GM23338 (cell line): ENCODE measurements around the gene FOXP1. TPM values are rescaled to one million over a fixed set of nuclear protein-coding genes. Genes with fewer than 3 reads are reported as not detected.

Experiments
- ATAC-seq: fragments of 200-7000 bp; cut with Tn5 transposase; 3 replicates; pipeline ENCODE4 v1.9.1; 2020
- DNase-seq: peaks from one replicate; pipeline ENCODE4 v3.0.0-alpha.2; 2015; ENCODE audit warnings: low spot score
- H2AFZ ChIP-seq: fragments of 200-600 bp; sonication (generic); 2 replicates; pipeline ENCODE4 v1.8.0; 2016; ENCODE audit warnings: antibody characterized with exemption, mild to moderate bottlenecking, moderate library complexity
- H3F3A ChIP-seq: fragments of 200-600 bp; sonication (generic); replicated peaks from 2 replicates; pipeline ENCODE4 v1.8.0; 2017; ENCODE audit warnings: antibody characterized with exemption, mixed run types, low read depth
- H3K27ac ChIP-seq: fragments of 200-600 bp; sonication (generic); 2 replicates; pipeline ENCODE4 v1.6.1; 2016; ENCODE audit warnings: low read depth
- H3K27me3 ChIP-seq: fragments of 200-600 bp; sonication (generic); 2 replicates; pipeline ENCODE4 v1.8.0; 2016; ENCODE audit warnings: mild to moderate bottlenecking, mixed run types, moderate library complexity; ENCODE audit not compliant: insufficient read depth
- H3K36me3 ChIP-seq: fragments of 200-600 bp; sonication (generic); 2 replicates; pipeline ENCODE4 v1.8.0; 2016; ENCODE audit warnings: mild to moderate bottlenecking; ENCODE audit not compliant: insufficient read depth
- H3K4me1 ChIP-seq: fragments of 200-600 bp; sonication (generic); 2 replicates; pipeline ENCODE4 v1.8.0; 2016; ENCODE audit warnings: mild to moderate bottlenecking, moderate library complexity; ENCODE audit not compliant: insufficient read depth
- H3K4me2 ChIP-seq: fragments of 200-600 bp; sonication (generic); 2 replicates; pipeline ENCODE4 v1.7.1; 2017; ENCODE audit warnings: mixed run types
- H3K4me3 ChIP-seq: fragments of 200-600 bp; sonication (generic); 2 replicates; pipeline ENCODE4 v1.6.1; 2016; ENCODE audit warnings: mixed run types
- H3K79me2 ChIP-seq: fragments of 200-600 bp; sonication (generic); replicated peaks from 2 replicates; pipeline ENCODE4 v1.8.0; 2017; ENCODE audit warnings: mild to moderate bottlenecking; ENCODE audit not compliant: insufficient read depth
- H3K9me2 ChIP-seq: fragments of 200-600 bp; sonication (generic); 2 replicates; pipeline ENCODE4 v1.8.0; 2017; ENCODE audit not compliant: insufficient read depth
- H4K20me1 ChIP-seq: fragments of 200-600 bp; sonication (generic); replicated peaks from 2 replicates; pipeline ENCODE4 v1.8.0; 2017; ENCODE audit warnings: mild to moderate bottlenecking; ENCODE audit not compliant: insufficient read depth
- H3K27ac Mint-ChIP-seq: 2 replicates; pipeline ENCODE4 v1.8.0; 2020; ENCODE audit warnings: inconsistent platforms, mild to moderate bottlenecking, moderate library complexity, mixed read lengths
- H3K27me3 Mint-ChIP-seq: 3 replicates; pipeline ENCODE4 v1.8.0; 2022; ENCODE audit warnings: low read depth, mild to moderate bottlenecking, moderate library complexity, mixed read lengths, inconsistent platforms; ENCODE audit not compliant: insufficient read depth, poor library complexity
- H3K36me3 Mint-ChIP-seq: 3 replicates; pipeline ENCODE4 v1.8.0; 2021; ENCODE audit warnings: low read depth, mild to moderate bottlenecking, inconsistent platforms, moderate library complexity, mixed read lengths
- H3K4me1 Mint-ChIP-seq: 3 replicates; pipeline ENCODE4 v1.8.0; 2020; ENCODE audit warnings: mild to moderate bottlenecking, inconsistent platforms, mixed read lengths
- H3K4me3 Mint-ChIP-seq: 3 replicates; pipeline ENCODE4 v1.8.0; 2021; ENCODE audit warnings: moderate library complexity, mild to moderate bottlenecking, inconsistent platforms, mixed read lengths
- H3K9me3 Mint-ChIP-seq: 3 replicates; pipeline ENCODE4 v1.8.0; 2020; ENCODE audit warnings: moderate library complexity, mild to moderate bottlenecking, inconsistent platforms, mixed read lengths
- CREB1 ChIP-seq: fragments of 250-450 bp; sonication (Bioruptor Pico); IDR thresholded peaks from 2 replicates; pipeline ENCODE4 v1.5.0; 2020; ENCODE audit warnings: low read depth, mild to moderate bottlenecking, moderate library complexity
- CTCF ChIP-seq, 2 experiments: fragments of 200-600 bp in 1 of 2; sonication (generic) in 1 of 2; conservative IDR thresholded peaks; 2 replicates each; pipeline versions ENCODE4 v1.5.1 to v1.6.1; 2016 to 2017; ENCODE audit warnings: antibody characterized with exemption in 2 of 2, low read depth in 2 of 2, mild to moderate bottlenecking in 2 of 2, moderate library complexity in 1 of 2
- ETS1 ChIP-seq: IDR thresholded peaks from 2 replicates; pipeline ENCODE4 v1.6.1; 2016; ENCODE audit warnings: antibody characterized with exemption
- EZH2 ChIP-seq: fragments of 200-600 bp; sonication (generic); IDR thresholded peaks from one replicate; pipeline ENCODE4 v1.8.0; 2017; ENCODE audit warnings: antibody characterized with exemption, mild to moderate bottlenecking, low read depth; ENCODE audit not compliant: unreplicated experiment
- EZH2phosphoT487 ChIP-seq: fragments of 200-600 bp; sonication (generic); IDR thresholded peaks from one replicate; pipeline ENCODE4 v1.8.1; 2018; ENCODE audit warnings: antibody characterized with exemption; ENCODE audit not compliant: unreplicated experiment
- JUNB ChIP-seq: IDR thresholded peaks from one replicate; pipeline ENCODE4 v1.6.1; 2016; ENCODE audit warnings: antibody characterized with exemption; ENCODE audit not compliant: unreplicated experiment
- NANOG ChIP-seq: IDR thresholded peaks from 2 replicates; pipeline ENCODE4 v1.6.1; 2016; ENCODE audit warnings: antibody characterized with exemption, borderline replicate concordance
- POLR2AphosphoS5 ChIP-seq: IDR thresholded peaks from 2 replicates; pipeline ENCODE4 v1.6.1; 2016; ENCODE audit warnings: antibody characterized with exemption, low read depth
- STAT1 ChIP-seq: IDR thresholded peaks from one replicate; pipeline ENCODE4 v1.6.1; 2016; ENCODE audit warnings: antibody characterized with exemption; ENCODE audit not compliant: unreplicated experiment
- ZNF114 ChIP-seq: fragments of 250-450 bp; sonication (Bioruptor Pico); IDR thresholded peaks from 2 replicates; pipeline ENCODE4 v1.5.0; 2020; ENCODE audit warnings: mild to moderate bottlenecking, moderate library complexity
- ZNF331 ChIP-seq: fragments of 250-450 bp; sonication (Bioruptor Pico); IDR thresholded peaks from 2 replicates; pipeline ENCODE4 v1.5.0; 2020; ENCODE audit warnings: low read depth, mild to moderate bottlenecking, moderate library complexity
- polyA plus RNA-seq: library from polyadenylated mRNA; unstranded; fragments of >200 nt; fragmentation: Nextera tagmentation; extraction: Ambion mirVana; gene quantifications from 2 replicates; pipeline ENCODE4 v1.2.1, GENCODE V29; 2016
- total RNA-seq: library from RNA; depleted of rRNA; stranded (reverse); fragments of >200 nt; shearing (Covaris generic); gene quantifications from 2 replicates; pipeline ENCODE4 v1.2.3, GENCODE V29; 2014
- TF ChIP-seq, protein P1 (sequence below): fragments of 250-450 bp; sonication (Bioruptor Pico); IDR thresholded peaks from 2 replicates; pipeline ENCODE4 v1.5.0; 2020; ENCODE audit warnings: mild to moderate bottlenecking, moderate library complexity
- TF ChIP-seq, protein P2 (sequence below): IDR thresholded peaks from one replicate; pipeline ENCODE4 v1.6.1; 2018; ENCODE audit warnings: antibody characterized with exemption; ENCODE audit not compliant: unreplicated experiment

The FOXP1 gene
- total and polyA plus RNA-seq, 2 experiments from 2014 or later: 32.9 to 35.5 TPM

GRCh38 chr3:71118436-71118835, 465.1 kb downstream of the FOXP1 start:
- Histone ChIP-seq H4K20me1 (no peaks in the 10 kb centered on the region), H3K9me2 (no peaks in the 10 kb centered on the region), H3K4me3 (no peak overlapping the region), H3K27me3 (no peaks in the 10 kb centered on the region), H3K4me2 (no peak overlapping the region), H3K36me3 (no peaks in the 10 kb centered on the region), H3K79me2 (no peaks in the 10 kb centered on the region; the same call in 1 of the 2 replicates), H2AFZ (no peak overlapping the region), H3K27ac (no peak overlapping the region), H3F3A (no peaks in the 10 kb centered on the region; the same call in 1 of the 2 replicates), H3K4me1 (peaks cover 13% of the 10 kb centered on the region)
- TF ChIP-seq EZH2 (no peak), EZH2phosphoT487 (no peak), ZNF331 (no peak), JUNB (no peak), STAT1 (no peak), ETS1 (no peak), POLR2AphosphoS5 (no peak), CREB1 (no peak), CTCF (conservative IDR thresholded peaks at IDR 0.05; ENCODE audit: low read depth in 2 of 2) (no peak), NANOG (no peak), ZNF114 (CRISPR knock-in tag) (no peak)
- TF ChIP-seq, protein P1, sequence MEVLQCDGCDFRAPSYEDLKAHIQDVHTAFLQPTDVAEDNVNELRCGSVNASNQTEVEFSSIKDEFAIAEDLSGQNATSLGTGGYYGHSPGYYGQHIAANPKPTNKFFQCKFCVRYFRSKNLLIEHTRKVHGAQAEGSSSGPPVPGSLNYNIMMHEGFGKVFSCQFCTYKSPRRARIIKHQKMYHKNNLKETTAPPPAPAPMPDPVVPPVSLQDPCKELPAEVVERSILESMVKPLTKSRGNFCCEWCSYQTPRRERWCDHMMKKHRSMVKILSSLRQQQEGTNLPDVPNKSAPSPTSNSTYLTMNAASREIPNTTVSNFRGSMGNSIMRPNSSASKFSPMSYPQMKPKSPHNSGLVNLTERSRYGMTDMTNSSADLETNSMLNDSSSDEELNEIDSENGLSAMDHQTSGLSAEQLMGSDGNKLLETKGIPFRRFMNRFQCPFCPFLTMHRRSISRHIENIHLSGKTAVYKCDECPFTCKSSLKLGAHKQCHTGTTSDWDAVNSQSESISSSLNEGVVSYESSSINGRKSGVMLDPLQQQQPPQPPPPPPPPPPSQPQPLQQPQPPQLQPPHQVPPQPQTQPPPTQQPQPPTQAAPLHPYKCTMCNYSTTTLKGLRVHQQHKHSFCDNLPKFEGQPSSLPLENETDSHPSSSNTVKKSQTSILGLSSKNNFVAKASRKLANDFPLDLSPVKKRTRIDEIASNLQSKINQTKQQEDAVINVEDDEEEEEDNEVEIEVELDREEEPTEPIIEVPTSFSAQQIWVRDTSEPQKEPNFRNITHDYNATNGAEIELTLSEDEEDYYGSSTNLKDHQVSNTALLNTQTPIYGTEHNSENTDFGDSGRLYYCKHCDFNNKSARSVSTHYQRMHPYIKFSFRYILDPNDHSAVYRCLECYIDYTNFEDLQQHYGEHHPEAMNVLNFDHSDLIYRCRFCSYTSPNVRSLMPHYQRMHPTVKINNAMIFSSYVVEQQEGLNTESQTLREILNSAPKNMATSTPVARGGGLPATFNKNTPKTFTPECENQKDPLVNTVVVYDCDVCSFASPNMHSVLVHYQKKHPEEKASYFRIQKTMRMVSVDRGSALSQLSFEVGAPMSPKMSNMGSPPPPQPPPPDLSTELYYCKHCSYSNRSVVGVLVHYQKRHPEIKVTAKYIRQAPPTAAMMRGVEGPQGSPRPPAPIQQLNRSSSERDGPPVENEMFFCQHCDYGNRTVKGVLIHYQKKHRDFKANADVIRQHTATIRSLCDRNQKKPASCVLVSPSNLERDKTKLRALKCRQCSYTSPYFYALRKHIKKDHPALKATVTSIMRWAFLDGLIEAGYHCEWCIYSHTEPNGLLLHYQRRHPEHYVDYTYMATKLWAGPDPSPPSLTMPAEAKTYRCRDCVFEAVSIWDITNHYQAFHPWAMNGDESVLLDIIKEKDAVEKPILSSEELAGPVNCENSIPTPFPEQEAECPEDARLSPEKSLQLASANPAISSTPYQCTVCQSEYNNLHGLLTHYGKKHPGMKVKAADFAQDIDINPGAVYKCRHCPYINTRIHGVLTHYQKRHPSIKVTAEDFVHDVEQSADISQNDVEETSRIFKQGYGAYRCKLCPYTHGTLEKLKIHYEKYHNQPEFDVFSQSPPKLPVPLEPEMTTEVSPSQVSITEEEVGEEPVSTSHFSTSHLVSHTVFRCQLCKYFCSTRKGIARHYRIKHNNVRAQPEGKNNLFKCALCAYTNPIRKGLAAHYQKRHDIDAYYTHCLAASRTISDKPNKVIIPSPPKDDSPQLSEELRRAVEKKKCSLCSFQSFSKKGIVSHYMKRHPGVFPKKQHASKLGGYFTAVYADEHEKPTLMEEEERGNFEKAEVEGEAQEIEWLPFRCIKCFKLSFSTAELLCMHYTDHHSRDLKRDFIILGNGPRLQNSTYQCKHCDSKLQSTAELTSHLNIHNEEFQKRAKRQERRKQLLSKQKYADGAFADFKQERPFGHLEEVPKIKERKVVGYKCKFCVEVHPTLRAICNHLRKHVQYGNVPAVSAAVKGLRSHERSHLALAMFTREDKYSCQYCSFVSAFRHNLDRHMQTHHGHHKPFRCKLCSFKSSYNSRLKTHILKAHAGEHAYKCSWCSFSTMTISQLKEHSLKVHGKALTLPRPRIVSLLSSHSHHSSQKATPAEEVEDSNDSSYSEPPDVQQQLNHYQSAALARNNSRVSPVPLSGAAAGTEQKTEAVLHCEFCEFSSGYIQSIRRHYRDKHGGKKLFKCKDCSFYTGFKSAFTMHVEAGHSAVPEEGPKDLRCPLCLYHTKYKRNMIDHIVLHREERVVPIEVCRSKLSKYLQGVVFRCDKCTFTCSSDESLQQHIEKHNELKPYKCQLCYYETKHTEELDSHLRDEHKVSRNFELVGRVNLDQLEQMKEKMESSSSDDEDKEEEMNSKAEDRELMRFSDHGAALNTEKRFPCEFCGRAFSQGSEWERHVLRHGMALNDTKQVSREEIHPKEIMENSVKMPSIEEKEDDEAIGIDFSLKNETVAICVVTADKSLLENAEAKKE (CRISPR knock-in tag): no peak
- TF ChIP-seq, protein P2, sequence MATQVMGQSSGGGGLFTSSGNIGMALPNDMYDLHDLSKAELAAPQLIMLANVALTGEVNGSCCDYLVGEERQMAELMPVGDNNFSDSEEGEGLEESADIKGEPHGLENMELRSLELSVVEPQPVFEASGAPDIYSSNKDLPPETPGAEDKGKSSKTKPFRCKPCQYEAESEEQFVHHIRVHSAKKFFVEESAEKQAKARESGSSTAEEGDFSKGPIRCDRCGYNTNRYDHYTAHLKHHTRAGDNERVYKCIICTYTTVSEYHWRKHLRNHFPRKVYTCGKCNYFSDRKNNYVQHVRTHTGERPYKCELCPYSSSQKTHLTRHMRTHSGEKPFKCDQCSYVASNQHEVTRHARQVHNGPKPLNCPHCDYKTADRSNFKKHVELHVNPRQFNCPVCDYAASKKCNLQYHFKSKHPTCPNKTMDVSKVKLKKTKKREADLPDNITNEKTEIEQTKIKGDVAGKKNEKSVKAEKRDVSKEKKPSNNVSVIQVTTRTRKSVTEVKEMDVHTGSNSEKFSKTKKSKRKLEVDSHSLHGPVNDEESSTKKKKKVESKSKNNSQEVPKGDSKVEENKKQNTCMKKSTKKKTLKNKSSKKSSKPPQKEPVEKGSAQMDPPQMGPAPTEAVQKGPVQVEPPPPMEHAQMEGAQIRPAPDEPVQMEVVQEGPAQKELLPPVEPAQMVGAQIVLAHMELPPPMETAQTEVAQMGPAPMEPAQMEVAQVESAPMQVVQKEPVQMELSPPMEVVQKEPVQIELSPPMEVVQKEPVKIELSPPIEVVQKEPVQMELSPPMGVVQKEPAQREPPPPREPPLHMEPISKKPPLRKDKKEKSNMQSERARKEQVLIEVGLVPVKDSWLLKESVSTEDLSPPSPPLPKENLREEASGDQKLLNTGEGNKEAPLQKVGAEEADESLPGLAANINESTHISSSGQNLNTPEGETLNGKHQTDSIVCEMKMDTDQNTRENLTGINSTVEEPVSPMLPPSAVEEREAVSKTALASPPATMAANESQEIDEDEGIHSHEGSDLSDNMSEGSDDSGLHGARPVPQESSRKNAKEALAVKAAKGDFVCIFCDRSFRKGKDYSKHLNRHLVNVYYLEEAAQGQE: no peak
- DNase-seq: no peak
- H3K36me3 Mint-ChIP-seq: no peaks in the 10 kb centered on the region
- no peak overlapping the region for H3K4me3 Mint-ChIP-seq
- H3K27ac Mint-ChIP-seq: no peak overlapping the region
- H3K4me1 Mint-ChIP-seq: peaks cover 30% of the 10 kb centered on the region
- ATAC-seq: no peak
- no peaks in the 10 kb centered on the region for H3K9me3 Mint-ChIP-seq
- peaks cover 6% of the 10 kb centered on the region for H3K27me3 Mint-ChIP-seq
